HepG2 (cell line): ENCODE measurements around the gene C11orf68. TPM values are rescaled to one million over a fixed set of nuclear protein-coding genes. Genes with fewer than 3 reads are reported as not detected.
A peak's percentile ranks its signal among the peaks of the same experiment; 100 is the strongest.

ENCODE experiments used
- ATAC-seq: fragments of 200-7000 bp; cut with Tn5 transposase; 3 replicates; pipeline ENCODE4 v1.9.1; 2020; ENCODE audit warnings: mild to moderate bottlenecking, moderate library complexity
- BruUV-seq: library from RNA; stranded (reverse); fragments of 400-500 nt; replicated peaks from 2 replicates; lab custom pipeline; 2021; lab: Mats Ljungman, UMichigan
- CTCF ChIA-PET: fragments of 300-600 bp; formaldehyde crosslinking; extraction: SDS; loops from one replicate; lab custom pipeline; 2021; ENCODE audit warnings: low total read pairs, inconsistent platforms, low intra/inter-chr PET ratio; lab: Yijun Ruan, JAX
- POLR2A ChIA-PET: fragments of 350-600 bp; sonication (Branson Sonifier 250); formaldehyde crosslinking; loops from one replicate; lab custom pipeline; 2020; ENCODE audit warnings: antibody characterized with exemption, inconsistent platforms; lab: Yijun Ruan, JAX
- DNase-seq: peaks from one replicate; pipeline ENCODE4 v3.0.0-alpha.2; 2015; ENCODE audit warnings: low spot score
- FAIRE-seq: peaks from 3 replicates; lab custom pipeline; 2011; peaks lifted over from hg19 to GRCh38; lab: Jason Lieb, UNC
- H2AFZ ChIP-seq: one replicate; pipeline ENCODE4 v1.6.1; 2011; ENCODE audit warnings: low read length, inconsistent platforms
- H3K27ac ChIP-seq: fragments of 300-600 bp; 3 replicates; pipeline ENCODE4 v1.8.0; 2011; ENCODE audit warnings: mixed run types, mild to moderate bottlenecking, mixed read lengths, low read length, inconsistent platforms; ENCODE audit not compliant: insufficient read depth; ENCODE audit errors: extremely low read length
- H3K27me3 ChIP-seq, 2 experiments: fragments of 200-600 bp in 1 of 2; 2 replicates in 1 of 2; 3 replicates in 1 of 2; pipeline versions ENCODE4 v1.6.0 to v1.8.0; 2011; ENCODE audit warnings: low read length in 2 of 2, mild to moderate bottlenecking in 2 of 2, moderate library complexity in 2 of 2, inconsistent platforms in 1 of 2; ENCODE audit not compliant: insufficient read depth in 2 of 2, control insufficient read depth in 1 of 2
- H3K36me3 ChIP-seq, 2 experiments: fragments of 200-600 bp in 1 of 2; replicated peaks in 1 of 2; 2 replicates in 1 of 2; 3 replicates in 1 of 2; pipeline versions ENCODE4 v1.5.1 to v1.8.0; 2011; ENCODE audit warnings: low read length in 2 of 2, inconsistent platforms in 1 of 2; ENCODE audit not compliant: insufficient read depth in 2 of 2, control insufficient read depth in 1 of 2
- H3K4me1 ChIP-seq: 2 replicates; pipeline ENCODE4 v1.5.1; 2012; ENCODE audit warnings: low read length, inconsistent platforms; ENCODE audit not compliant: insufficient read depth
- H3K4me2 ChIP-seq: 2 replicates; pipeline ENCODE4 v1.6.0; 2011; ENCODE audit warnings: low read depth, low read length, inconsistent platforms
- H3K4me3 ChIP-seq, 3 experiments: fragments of 200-600 bp in 1 of 3; sonication (generic), shearing (Covaris generic) in 1 of 3; replicated peaks in 1 of 3; 2 replicates each; pipeline ENCODE4 v1.5.1; 2011 to 2016; ENCODE audit warnings: low read length in 3 of 3, inconsistent platforms in 2 of 3, low read depth in 2 of 3, mild to moderate bottlenecking in 2 of 3, control low read depth in 1 of 3, mixed read lengths in 1 of 3; ENCODE audit not compliant: insufficient read depth in 1 of 3
- H3K79me2 ChIP-seq: one replicate; pipeline ENCODE4 v1.6.1; 2011; ENCODE audit warnings: low read length, inconsistent platforms; ENCODE audit not compliant: insufficient read depth
- H3K9ac ChIP-seq: 2 replicates; pipeline ENCODE4 v1.6.0; 2011; ENCODE audit warnings: mild to moderate bottlenecking, low read depth, low read length, inconsistent platforms; ENCODE audit not compliant: insufficient read depth
- H3K9me3 ChIP-seq: 2 replicates; pipeline ENCODE4 v1.5.1; 2012; ENCODE audit warnings: mild to moderate bottlenecking, low read length
- H4K20me1 ChIP-seq: 2 replicates; pipeline ENCODE4 v1.6.0; 2011; ENCODE audit warnings: inconsistent platforms, mild to moderate bottlenecking, low read length, moderate library complexity; ENCODE audit not compliant: insufficient read depth
- CHD4 ChIP-seq: fragments of 200-600 bp; sonication (generic); IDR thresholded peaks from 2 replicates; pipeline ENCODE4 v1.7.0; 2017; ENCODE audit warnings: mild to moderate bottlenecking, low read length, borderline replicate concordance
- ELF3 ChIP-seq: IDR thresholded peaks from 2 replicates; pipeline ENCODE4 v1.6.1; 2016; ENCODE audit warnings: missing genetic modification reagents, missing compliant biosample characterization
- GABPB1 ChIP-seq: IDR thresholded peaks from 2 replicates; pipeline ENCODE4 v1.6.1; 2016; ENCODE audit warnings: mild to moderate bottlenecking, missing genetic modification reagents, moderate library complexity, missing compliant biosample characterization
- HNRNPK ChIP-seq: fragments of 200-400 bp; formaldehyde crosslinking; IDR thresholded peaks from 2 replicates; pipeline ENCODE4 v1.6.1; 2018; ENCODE audit warnings: low read length, low read depth, moderate library complexity, mild to moderate bottlenecking; ENCODE audit not compliant: poor library complexity, severe bottlenecking
- IRF2 ChIP-seq: IDR thresholded peaks from 2 replicates; pipeline ENCODE4 v1.6.1; 2018; ENCODE audit warnings: missing genetic modification reagents, missing compliant biosample characterization
- KDM2A ChIP-seq: sonication (generic); formaldehyde crosslinking; IDR thresholded peaks from 2 replicates; pipeline ENCODE4 v1.4.0; 2020; ENCODE audit warnings: low read depth, missing genetic modification reagents, borderline replicate concordance
- KMT2B ChIP-seq: IDR thresholded peaks from 2 replicates; pipeline ENCODE4 v1.6.1; 2016; ENCODE audit warnings: missing genetic modification reagents, missing compliant biosample characterization
- MLLT10 ChIP-seq: sonication (generic); formaldehyde crosslinking; IDR thresholded peaks from 2 replicates; pipeline ENCODE4 v1.4.0; 2020; ENCODE audit warnings: missing genetic modification reagents
- RFX5 ChIP-seq: IDR thresholded peaks from 2 replicates; pipeline ENCODE4 v1.6.1; 2011; ENCODE audit warnings: low read depth, low read length, improper control_type of control experiment
- XRCC5 ChIP-seq: fragments of 200-400 bp; formaldehyde crosslinking; optimal IDR thresholded peaks from 2 replicates; pipeline ENCODE3; 2017; ENCODE audit warnings: mild to moderate bottlenecking, low read length
- ZBTB3 ChIP-seq: sonication (generic); formaldehyde crosslinking; IDR thresholded peaks from 2 replicates; pipeline ENCODE4 v1.4.0; 2020; ENCODE audit warnings: low read depth, mild to moderate bottlenecking, moderate library complexity, missing genetic modification reagents, borderline replicate concordance
- ZNF430 ChIP-seq: sonication (generic); formaldehyde crosslinking; IDR thresholded peaks from 2 replicates; pipeline ENCODE4 v1.9.0; 2021; ENCODE audit warnings: mild to moderate bottlenecking, missing genetic modification reagents
- ZNF431 ChIP-seq: sonication (generic); formaldehyde crosslinking; IDR thresholded peaks from 2 replicates; pipeline ENCODE4 v1.9.0; 2022; ENCODE audit warnings: missing genetic modification reagents, low read depth, mild to moderate bottlenecking, borderline replicate concordance
- ZNF552 ChIP-seq: sonication (generic); formaldehyde crosslinking; IDR thresholded peaks from 2 replicates; pipeline ENCODE4 v1.9.0; 2022; ENCODE audit warnings: missing genetic modification reagents, mild to moderate bottlenecking, borderline replicate concordance
- ZNF562 ChIP-seq: sonication (generic); formaldehyde crosslinking; IDR thresholded peaks from 2 replicates; pipeline ENCODE4 v1.8.0; 2022; ENCODE audit warnings: missing genetic modification reagents, borderline replicate concordance
- ZNF747 ChIP-seq: sonication (generic); formaldehyde crosslinking; IDR thresholded peaks from 2 replicates; pipeline ENCODE4 v1.8.1; 2023; ENCODE audit warnings: missing genetic modification reagents, mild to moderate bottlenecking, borderline replicate concordance
- ZSCAN30 ChIP-seq: sonication (generic); formaldehyde crosslinking; IDR thresholded peaks from 2 replicates; pipeline ENCODE4 v1.5.0; 2020; ENCODE audit warnings: mild to moderate bottlenecking, missing genetic modification reagents
- WGBS: methylation state at CpG from one replicate; pipeline ENCODE4 v1.1.6; 2017; ENCODE audit warnings: low lambda C conversion rate; 5-methylcytosine and 5-hydroxymethylcytosine counted together
- in situ Hi-C: cut with HindIII; loops from 2 replicates; pipeline ENCODE4 v1.10.0; 2017; ENCODE audit warnings: low pct_unique_long_range_greater_than_20kb; ENCODE audit not compliant: extremely low pct_ligation_motif_present
- intact Hi-C: fragments of 100-400 bp; cut with micrococcal nuclease; formaldehyde crosslinking; loops from one replicate; pipeline ENCODE4 v1.10.0; 2022; ENCODE audit not compliant: unreplicated experiment
- polyA plus RNA-seq, 8 experiments: library from polyadenylated mRNA; depleted of rRNA in 3 of 8; stranded (reverse) in 7 of 8; unstranded in 1 of 8; fragments of >200 nt; fragmentation: Illumina TruSeq in 4 of 8; extraction: Trizol in 4 of 8; gene quantifications; 2 replicates each; pipeline versions ENCODE4 v1.2.1 to v1.2.3, GENCODE V29; 2011 to 2016; ENCODE audit warnings: low read depth in 4 of 8, missing spikeins in 1 of 8, mixed read lengths in 1 of 8; ENCODE audit not compliant: insufficient read depth in 1 of 8
- total RNA-seq, 5 experiments: library from RNA; depleted of rRNA; stranded (reverse); fragments of >200 nt; fragmentation: Illumina TruSeq; extraction: Trizol; gene quantifications; 2 replicates each; pipeline ENCODE4 v1.2.3, GENCODE V29; 2016; ENCODE audit warnings: low read depth in 1 of 5
- TF ChIP-seq, protein P1 (sequence below): sonication (generic); formaldehyde crosslinking; IDR thresholded peaks from 2 replicates; pipeline ENCODE4 v1.8.0; 2022; ENCODE audit warnings: missing genetic modification reagents, mild to moderate bottlenecking, inconsistent platforms, borderline replicate concordance
- TF ChIP-seq, protein P2 (sequence below): sonication (generic); formaldehyde crosslinking; IDR thresholded peaks from 2 replicates; pipeline ENCODE4 v1.9.0; 2021; ENCODE audit warnings: missing genetic modification reagents, borderline replicate concordance

The C11orf68 gene
- total and polyA plus RNA-seq, 2 of the 13 experiments (the other 11 are each of a cell fraction or from before 2014, with no cell fraction given), result 8.4 to 28.3 TPM

DNA sequence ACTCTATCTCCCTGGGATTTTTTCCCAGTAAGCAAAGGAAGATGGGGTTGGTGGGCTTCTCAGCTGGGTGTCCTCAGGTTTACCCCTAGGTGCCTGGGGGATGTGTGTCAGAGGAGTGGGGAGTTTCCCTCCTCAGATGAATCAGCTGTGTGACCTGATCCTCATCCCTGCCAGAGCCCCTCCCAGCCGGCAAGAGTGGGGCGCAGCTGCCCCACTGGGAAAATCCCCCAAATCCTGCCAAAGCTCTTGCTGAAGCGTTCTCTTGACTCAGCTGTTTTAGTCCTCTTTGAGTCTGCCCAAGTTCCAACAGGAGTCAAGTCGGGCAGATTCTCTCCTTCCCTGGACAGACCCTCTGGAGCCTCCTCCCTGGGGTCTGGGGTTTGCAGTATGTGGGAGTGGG, 6.0 kb downstream of the C11orf68 start (continued):
- no peak for TF ChIP-seq GABPB1 (CRISPR knock-in tag)
- TF ChIP-seq KMT2B, result no peak
- no peak for TF ChIP-seq ELF3 (CRISPR knock-in tag)
- no peak for TF ChIP-seq ZNF430 (CRISPR knock-in tag)

DNA sequence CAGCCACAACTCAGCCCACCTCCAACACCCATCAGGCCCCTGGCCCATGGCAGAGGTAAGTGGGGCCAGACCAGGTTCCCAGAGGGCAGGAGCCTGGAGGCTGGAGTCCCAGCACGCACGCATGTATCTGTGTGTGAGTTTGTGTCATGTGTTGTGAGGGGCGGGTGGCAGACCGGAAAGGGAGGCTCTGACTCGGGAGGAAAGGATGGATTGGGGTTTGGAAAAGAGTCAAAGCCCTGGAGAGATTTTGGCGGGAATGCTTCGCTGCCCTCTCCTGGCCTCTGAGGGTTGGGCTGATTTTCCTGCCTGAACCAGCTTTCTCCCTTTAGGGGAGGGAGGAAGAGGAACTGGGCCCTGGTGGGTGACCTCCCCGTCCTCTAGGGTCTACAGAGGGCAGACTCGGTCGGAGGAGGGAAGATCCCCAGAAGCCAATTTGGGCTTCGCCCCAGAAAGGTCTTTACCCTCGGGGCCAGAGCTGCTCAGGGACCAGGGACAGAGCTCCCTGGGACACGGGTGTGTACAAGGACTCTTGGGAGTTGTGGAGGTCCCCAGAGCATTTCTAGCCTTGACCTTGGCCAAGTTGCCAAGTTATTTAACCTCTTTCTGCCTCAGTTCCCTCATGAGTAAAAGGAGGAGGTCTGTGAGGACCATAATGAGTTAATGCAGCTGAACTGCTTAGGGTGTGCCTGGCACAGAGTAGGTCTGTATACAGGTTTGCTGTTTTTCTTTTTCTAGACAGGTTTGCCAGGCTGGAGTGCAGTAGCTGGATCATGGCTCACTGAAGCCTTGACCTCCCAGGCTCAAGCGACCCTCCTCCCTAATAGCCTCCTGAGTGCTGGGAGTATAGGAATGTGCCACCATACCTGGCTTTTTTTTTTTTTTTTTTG, 6.9 kb downstream of the C11orf68 start:
- Histone ChIP-seq H3K36me3 (no peaks in the 10 kb centered on the region), H3K4me1 (peaks cover 60% of the 10 kb centered on the region), H3K4me2 (peak overlapping the region; percentile 50), H4K20me1 (no peaks in the 10 kb centered on the region), H3K27me3 (peaks cover 0 to 3% of the 10 kb centered on the region in 2 experiments; a peak in 1 of 5 replicates), H2AFZ (no peak overlapping the region), H3K79me2 (no peaks in the 10 kb centered on the region), H3K9me3 (no peaks in the 10 kb centered on the region), H3K4me3 (peak overlapping the region in 1 of 3 experiments; percentile 21; a peak in 1 of 6 replicates), H3K9ac (no peak overlapping the region; the same call in 1 of the 2 replicates), H3K27ac (no peak overlapping the region)
- no TSS peak for BruUV-seq
- ChIA-PET CTCF (no interaction called here), POLR2A (interaction anchor here (0.8 to 2.4 kb wide), 3 partner anchors 13 to 295 kb away, joined by 3 to 21 read pairs (median 9); partner anchors contain the start of genes CCDC85B, FIBP and FOSL1)
- 6% methylated on average over 5 of the region's 14 CpGs for WGBS
- FAIRE-seq (no peak), ATAC-seq (peak; percentile 31), DNase-seq (no peak)
- intact Hi-C loops (no loop called here), in situ Hi-C loops (no loop called here)
- TF ChIP-seq ZBTB3 (CRISPR knock-in tag) (no peak), HNRNPK (no peak), CHD4 (no peak), XRCC5 (peak; percentile 52), ZNF747 (CRISPR knock-in tag) (no peak), ZNF552 (CRISPR knock-in tag) (no peak), IRF2 (CRISPR knock-in tag) (no peak), ZNF431 (CRISPR knock-in tag) (no peak), ZSCAN30 (no peak), MLLT10 (CRISPR knock-in tag) (no peak), ZNF562 (CRISPR knock-in tag) (no peak), RFX5 (peak; percentile 85), KDM2A (no peak)
- TF ChIP-seq, protein P1, sequence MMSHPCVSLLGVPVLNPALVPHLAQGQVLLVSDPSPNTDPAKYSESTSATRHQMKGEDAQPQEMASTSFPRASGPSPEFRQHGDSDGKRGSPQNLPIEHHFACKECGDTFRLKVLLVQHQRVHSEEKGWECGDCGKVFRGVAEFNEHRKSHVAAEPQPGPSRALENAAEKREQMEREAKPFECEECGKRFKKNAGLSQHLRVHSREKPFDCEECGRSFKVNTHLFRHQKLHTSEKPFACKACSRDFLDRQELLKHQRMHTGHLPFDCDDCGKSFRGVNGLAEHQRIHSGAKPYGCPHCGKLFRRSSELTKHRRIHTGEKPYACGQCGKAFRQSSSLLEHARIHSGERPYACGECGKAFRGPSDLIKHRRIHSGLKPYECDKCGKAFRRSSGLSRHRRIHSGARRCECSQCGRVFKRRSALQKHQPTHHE, result peak; percentile 22; the same call in 1 of the 2 replicates
- TF ChIP-seq, protein P2, sequence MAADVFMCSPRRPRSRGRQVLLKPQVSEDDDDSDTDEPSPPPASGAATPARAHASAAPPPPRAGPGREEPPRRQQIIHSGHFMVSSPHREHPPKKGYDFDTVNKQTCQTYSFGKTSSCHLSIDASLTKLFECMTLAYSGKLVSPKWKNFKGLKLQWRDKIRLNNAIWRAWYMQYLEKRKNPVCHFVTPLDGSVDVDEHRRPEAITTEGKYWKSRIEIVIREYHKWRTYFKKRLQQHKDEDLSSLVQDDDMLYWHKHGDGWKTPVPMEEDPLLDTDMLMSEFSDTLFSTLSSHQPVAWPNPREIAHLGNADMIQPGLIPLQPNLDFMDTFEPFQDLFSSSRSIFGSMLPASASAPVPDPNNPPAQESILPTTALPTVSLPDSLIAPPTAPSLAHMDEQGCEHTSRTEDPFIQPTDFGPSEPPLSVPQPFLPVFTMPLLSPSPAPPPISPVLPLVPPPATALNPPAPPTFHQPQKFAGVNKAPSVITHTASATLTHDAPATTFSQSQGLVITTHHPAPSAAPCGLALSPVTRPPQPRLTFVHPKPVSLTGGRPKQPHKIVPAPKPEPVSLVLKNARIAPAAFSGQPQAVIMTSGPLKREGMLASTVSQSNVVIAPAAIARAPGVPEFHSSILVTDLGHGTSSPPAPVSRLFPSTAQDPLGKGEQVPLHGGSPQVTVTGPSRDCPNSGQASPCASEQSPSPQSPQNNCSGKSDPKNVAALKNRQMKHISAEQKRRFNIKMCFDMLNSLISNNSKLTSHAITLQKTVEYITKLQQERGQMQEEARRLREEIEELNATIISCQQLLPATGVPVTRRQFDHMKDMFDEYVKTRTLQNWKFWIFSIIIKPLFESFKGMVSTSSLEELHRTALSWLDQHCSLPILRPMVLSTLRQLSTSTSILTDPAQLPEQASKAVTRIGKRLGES (CRISPR knock-in tag), result no peak
